GM18870 (cell line): ENCODE measurements around the gene ZG16.
"Not testable (repeated sequence)": the region's sequence is repeated elsewhere in the genome, so short reads cannot be mapped to it uniquely, and the experiment has no call there.

Experiments used
- ATAC-seq: cut with Tn5 transposase; IDR thresholded peaks from one replicate; pipeline ENCODE4 v1.9.1; 2021; ENCODE audit warnings: moderate library complexity; ENCODE audit not compliant: unreplicated experiment

ZG16 gene

DNA sequence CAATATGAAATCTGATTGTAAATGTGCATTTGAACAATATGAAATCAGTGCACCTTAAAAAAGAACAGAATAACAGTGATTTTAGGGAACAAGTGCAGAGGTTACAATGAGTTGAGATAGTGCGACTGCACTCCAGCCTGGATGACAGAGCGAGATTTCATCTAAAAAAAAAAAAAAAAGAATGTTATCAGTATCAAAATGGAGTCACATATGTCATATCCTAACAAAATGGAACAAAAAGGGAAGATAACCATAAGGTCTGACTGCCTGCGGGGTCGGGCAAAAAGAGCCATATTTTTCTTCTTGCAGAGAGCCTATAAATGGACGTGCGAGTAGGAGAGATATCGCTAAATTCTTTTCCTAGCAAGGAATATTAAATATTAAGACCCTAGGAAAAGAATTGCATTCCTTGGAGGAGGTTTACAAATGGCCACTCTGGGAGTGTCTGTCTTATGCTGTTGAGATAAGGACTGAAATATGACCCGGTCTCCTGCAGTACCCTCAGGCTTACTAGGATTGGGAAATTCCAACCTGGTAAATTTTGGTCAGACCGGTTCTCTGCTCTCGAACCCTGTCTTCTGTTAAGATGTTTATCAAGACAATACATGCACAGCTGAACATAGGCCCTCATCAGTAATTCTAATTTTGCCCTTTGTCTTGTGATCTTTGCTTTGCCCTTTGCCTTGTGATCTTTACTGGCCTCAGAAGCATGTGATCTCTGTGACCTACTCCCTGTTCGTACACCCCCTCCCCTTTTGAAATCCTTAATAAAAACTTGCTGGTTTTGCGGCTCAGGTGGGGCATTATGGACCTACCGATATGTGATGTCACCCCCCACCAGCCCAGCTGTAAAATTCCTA is 5.3 kb downstream of the ZG16 start:
- ATAC-seq, result not testable (repeated sequence)

DNA sequence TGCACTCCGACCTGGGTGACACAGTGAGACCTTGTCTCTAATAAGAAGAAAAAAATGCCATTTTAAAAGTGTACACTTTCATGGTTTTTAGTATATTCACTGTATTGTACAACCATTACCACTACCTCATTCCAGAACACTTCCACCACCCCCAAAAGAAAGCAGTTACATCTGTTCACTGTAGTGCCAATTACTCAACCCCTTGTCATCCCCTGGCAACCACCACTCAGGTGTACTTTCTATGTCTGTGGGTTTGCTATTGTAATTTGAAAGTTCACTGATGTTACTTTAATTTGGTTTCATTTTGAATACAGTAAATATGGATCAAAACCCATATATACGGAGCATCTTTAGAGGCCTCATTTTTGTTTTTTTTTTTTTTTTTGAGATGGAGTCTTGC is 6.1 kb downstream of the ZG16 start:
- ATAC-seq, result no peak

DNA sequence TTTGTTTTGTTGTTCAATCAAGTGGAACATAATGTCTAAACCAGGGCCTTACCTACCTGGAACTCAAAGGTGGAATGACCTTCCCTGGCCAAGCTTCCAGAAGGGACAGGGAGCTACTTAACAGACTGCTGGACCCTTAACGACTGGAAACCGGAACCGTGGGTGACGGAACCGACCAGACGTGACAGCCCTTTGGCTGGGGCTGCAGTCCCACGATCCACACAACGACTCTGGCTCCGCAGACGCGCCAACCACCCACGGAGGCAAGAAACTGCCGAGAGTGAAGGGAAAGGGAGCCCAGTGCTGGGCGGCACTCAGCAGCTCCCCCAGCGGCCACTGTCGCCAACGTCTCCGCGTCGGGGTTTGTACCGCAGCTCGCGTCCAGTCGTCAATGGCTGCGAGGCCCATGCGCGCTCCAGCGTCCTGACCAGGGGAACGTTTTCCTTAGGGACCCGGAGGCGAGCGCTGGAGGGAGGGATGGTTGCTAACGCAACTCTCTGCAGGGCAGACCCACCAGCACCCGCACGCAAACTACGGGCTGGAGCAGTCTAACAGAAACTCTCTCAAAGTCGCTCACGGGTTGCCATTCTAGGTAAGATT is 6.9 kb downstream of the ZG16 start:
- no peak for ATAC-seq

DNA sequence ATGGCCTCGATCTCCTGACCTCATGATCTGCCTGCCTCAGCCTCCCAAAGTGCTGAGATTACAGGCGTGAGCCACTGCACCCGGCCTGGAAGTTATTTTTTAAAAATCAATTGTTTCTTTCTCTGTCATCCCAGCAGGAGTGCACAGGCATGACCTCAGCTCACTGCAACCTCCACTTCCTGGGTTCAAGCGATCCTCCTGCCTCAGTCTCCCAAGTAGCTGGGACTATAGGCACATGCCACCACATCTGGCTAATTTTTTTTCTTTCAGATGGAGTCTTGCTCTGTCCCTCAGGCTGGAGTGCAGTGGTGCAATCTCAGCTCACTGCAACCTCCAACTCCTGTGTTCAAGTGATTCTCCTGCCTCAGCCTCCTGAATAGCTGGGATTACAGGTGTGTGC is 9.1 kb downstream of the ZG16 start:
- not testable (repeated sequence) for ATAC-seq

DNA sequence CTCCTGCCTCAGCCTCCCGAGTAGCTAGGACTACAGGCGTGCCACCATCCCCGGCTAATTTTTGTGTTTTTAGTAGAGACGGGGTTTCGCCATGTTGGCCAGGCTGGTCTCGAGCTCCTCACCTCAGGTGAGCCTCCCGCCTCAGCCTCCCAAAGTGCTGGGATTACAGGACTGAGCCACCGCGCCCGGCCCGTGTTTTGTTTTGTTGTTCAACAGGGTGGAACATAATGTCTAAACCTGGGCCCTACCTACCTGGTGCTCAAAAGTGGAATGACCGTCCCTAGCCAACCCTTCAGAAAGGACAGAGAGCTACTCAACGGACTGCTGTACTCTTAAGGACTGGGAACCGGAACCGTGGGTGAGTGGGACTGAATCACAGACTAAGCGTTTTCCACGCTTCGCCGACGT is 11.7 kb downstream of the ZG16 start:
- no peak for ATAC-seq

DNA sequence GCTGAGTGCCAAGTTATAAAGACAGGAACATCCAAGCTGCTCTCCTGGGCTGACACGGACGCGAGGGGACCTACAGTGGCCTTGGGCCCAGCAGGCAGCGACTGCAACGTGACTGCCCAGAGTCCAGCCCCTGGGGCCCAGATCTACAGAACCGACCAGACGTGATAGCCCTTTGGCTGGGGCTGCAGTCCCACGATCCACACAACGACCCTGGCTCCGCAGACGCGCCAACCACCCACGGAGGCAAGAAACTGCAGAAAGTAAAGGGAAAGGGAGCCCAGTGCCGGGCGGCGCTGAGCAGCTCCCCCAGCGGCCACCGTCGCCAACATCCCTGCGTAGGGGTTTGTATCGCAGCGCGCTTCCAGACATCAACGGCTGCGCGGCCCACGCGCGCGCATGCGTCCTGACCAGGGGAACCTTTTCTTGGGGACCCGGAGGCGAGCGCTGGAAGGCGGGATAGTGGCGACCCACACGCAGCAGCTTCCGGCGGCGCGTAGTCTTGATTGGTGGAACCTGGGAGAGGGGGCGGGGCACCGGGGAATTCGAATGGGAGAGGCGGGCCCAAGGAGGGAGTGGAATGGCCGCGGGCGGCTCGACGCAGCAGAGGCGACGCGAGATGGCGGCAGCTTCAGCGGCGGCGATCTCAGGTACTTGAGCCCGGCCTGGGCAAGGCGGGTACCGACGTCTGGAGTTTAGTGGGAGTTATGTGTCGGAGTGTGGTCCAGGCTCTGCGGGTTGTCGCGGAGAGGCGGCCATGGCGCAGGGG is 12.3 kb downstream of the ZG16 start, which contains the start of gene KIF22:
Gene KIF22 (plus strand): TSS at position 569 of the 766 bp plus-strand sequence. CDS start 9 bp downstream, at position 578.
- peak; percentile 87 for ATAC-seq

DNA sequence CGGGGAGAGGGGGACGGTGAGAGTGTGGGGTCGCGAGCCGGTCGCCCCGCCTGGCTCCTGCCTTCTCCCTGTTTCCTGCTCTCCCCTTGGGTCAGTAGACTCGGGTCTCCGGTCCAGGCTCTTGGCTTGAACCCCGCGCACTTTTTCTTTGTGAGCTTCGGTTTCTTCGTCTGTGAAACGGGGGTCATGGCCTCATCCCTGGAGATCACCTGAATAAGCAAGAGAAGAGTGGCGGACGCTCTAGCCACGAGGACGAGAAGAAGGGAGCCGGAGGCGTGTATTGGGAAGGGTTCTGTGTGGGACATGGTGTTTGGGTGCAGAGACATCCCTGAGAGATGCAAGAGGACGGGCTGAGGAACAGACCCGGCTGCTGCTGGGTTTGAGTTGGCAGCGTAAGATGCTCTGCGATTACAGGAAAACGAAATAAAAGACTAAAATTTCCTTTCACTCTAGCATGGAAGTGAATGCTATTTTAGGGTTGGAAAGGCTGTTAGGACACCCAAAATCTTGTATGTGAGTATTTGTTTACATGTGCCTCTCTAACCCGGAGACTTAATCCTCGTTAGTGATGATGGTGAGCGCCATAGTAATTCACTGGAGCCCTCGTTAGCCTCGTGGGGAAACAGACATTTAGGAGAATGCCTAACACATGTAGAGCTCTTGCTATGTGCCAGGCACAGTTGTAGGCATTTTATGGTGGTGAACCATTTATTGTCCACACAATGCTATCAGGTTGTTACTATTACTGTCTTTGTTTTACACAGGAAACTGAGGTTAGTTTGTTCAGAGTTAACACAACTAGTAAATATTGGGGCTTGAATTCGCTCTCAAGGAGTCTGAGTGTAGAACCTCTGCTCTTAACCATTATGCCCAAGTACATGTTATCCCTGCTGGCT is 13.1 kb downstream of the ZG16 start:
- ATAC-seq, result peak; percentile 3

DNA sequence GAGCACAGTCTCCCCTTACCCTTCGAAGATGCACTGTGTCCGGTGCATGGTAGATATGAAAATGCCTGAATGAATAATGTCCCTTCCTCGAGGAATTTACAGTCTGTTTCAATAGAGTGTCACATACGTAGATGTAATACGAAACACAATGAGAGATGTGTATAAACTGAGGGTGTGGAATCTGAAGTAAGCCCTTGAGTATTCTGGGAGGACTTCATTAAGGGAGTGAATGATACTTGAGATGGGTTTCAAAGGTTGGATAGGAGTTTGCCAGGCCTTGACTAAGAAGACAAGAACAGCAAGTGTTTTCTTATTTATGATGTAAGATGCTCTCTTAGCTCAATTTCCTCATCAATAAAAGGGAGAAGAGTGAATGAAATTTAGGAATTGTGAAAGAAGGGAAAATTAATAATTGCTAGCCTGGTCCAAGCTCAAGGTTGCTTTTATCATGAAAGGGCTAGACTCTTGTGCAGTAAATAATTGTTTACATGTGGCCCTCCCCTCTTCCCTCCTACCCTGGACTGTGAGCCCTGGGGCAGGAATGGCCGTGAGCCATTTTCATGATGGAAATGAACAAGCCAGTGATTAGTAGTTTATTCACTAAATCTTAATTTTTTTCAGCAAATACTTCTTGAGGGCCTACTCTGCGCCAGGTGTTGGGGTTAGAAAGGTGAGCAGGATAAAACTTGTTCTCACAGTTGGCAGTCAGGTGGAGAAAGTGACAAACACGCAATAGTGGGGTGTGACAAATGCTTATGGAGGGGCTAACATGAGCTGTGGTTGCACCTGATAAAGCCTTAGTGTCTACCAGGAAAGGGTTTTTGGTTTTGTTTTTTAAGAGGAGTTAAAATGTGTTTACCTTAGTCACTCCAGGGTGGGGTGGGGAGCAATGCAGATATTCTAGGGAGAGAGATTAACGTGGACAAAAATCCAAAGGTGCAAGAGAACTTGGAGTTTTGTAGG is 14.1 kb downstream of the ZG16 start:
- no peak for ATAC-seq

DNA sequence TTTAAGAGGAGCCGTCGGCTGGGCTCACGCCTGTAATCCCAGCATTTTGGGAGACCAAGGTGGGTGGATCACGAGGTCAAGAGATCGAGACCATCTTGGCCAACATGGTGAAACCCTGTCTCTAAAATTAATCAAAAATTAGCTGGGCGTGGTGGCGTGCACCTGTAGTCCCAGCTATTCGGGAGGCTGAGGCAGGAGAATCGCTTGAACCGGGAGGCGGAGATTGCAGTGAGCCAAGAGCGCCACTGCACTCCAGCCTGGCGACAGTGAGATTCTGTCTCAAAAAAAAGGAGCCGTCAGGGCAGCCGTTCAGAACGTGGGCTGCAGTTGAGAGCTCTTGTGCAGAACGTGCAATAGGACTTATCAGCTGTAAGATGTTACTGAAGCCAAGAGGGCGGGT is 15.1 kb downstream of the ZG16 start:
- not testable (repeated sequence) for ATAC-seq

DNA sequence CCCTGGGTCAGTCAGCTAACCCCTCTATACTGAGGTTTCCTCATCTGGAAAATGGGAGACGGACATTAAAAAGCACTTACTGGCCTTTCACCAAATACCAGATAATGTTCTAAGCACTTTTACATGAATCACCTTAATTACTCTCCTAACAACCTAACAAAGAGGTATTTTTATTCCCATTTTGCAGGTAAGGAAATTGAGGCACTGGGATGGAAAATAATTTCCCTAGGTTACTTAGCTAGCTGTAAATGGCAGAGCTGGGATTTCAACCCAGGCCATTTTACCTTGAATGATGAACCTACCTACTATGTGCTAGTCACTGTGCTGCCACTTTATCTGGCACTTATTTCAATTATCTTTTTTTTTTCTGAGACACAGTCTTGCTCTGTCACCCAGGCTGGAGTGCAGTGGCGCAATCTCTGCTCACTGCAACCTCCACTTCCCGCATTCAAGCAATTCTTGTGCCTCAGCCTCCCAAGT is 16.2 kb downstream of the ZG16 start:
- ATAC-seq, result no peak

DNA sequence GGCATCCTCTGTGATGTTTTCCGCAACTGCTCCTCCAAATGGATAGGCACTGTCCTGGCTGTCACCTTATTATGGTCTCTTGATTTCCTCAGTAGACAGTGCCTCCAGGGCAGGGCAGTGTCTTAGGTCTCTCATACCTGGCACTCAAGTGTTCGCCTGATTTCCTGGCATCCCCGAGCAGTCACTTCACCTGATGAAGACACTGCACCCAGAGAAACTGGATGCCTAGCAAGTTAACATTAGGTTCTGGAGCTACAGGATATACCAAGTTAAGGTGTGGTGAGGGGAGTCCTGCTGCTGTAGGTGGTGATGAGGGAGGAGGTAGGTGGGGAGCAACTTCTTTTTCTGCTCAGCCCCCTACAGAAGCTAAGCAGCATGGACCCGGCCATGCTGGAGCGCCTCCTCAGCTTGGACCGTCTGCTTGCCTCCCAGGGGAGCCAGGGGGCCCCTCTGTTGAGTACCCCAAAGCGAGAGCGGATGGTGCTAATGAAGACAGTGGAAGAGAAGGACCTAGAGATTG is 24.4 kb downstream of the ZG16 start:
- no peak for ATAC-seq

DNA sequence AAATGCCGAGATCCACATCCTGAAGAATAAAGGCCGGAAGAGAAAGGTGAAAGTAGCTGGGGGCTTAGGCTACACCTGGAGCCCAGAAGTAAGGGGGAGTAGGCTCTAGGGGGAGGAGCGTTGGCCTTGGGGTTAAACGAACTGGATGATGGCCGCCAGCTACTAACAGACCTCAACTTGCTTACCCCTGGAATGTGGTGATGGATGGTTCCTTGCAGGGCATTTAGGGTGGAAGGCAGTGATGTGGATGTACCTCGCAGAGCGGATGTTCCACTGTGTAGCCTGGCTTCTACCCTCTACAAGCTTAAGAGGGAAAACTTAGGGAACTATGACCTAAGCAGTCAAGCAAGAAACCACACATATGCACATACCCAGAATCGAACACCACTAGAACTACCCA is 26.0 kb downstream of the ZG16 start:
- no peak for ATAC-seq

DNA sequence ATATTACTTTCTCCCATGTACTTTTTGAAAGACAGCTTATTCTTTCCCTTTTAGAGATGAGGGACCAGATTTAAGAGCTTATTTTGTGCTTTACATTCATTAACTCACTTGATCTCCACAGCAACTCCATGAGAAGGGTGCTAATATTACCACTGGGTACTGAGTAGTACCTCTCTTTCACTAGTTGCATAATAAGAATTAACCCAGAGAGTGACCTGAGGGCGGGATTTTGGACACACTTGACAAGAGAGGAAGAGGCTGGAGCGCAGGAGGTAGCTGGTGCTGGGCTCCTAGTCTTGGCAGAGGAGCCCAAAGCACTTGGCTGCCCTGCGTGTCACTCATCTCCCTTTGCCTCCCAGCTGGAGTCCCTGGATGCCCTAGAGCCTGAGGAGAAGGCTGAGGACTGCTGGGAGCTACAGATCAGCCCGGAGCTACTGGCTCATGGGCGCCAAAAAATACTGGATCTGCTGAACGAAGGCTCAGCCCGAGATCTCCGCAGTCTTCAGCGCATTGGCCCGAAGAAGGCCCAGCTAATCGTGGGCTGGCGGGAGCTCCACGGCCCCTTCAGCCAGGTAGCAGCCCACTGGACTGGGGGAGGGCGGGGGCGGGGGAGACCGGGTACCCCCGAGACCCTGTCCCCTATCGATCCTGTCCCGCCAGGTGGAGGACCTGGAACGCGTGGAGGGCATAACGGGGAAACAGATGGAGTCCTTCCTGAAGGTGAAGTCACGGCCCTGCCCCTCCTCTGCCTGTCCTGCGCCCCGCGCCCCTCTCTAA is 26.6 kb downstream of the ZG16 start:
- ATAC-seq, result no peak

DNA sequence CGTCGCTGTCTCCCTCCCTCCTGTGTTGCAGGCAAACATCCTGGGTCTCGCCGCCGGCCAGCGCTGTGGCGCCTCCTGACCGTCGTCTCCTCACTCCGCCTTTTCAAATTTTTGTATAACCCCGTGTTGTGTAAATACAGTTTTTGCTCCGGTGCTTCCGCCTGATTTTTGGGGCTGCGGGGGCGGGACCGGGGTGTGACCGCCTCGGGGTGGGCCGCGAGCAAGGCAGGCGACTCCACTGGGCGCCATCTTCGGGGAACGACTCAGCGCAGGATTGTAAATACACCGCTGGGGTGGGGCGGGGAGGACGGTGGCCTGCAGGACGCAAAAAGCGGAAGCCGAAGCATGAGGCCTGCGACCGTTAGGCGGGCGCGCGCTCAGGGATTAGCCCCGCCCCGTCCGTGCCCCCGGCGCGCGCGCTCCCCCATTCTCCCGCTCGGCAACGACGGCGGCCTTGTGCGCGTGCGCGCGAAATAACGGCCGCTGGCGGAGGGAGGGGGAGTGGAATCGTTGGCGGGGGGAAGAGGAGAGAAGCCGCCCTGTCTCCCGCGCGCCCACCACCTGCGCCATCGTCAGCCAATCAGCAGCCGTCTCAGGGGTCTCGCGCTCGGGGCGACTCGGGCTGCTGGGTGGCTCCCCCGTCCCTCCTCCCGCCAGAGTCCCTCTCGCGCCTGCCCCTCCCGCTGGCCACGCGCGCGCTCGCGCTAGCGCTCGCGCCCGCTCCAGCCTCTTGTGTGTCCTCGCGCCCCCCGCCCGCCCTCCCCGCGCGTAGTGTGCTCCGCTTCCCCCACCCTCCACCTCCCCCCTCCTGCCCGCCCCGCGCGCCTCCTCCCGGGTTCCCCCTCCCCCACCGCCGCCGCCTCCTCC is 27.4 kb downstream of the ZG16 start:
- peak; percentile 43 for ATAC-seq

DNA sequence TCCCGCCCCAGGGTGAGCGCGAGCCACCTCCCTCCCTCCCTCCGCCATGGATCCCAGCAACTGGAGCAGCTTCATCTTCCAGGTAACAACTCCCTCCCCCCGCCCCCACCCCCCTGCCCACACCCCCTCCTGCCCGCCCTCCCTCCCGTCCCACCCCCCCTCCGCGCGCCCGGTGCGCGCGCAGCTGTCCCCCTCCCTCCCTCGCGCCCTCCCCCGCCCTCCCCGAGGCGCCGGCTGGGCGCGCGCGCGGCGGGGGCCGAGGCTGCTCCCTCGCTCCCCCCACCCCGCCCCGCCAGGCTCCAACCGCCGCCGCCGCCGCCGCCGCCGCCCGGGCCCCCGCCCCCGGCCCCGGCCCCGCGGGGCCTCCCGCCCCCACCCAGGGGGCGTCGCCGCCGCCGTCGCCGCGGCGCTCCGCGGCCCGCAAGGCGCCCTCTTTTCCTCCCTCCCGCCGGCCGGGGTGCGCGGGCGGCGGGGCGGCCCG is 28.1 kb downstream of the ZG16 start, which contains the start of gene MAZ:
Gene MAZ (plus strand): TSS at position 431 of the 481 bp plus-strand sequence. CDS start 173 bp downstream, outside the sequence.
- ATAC-seq, result no peak

DNA sequence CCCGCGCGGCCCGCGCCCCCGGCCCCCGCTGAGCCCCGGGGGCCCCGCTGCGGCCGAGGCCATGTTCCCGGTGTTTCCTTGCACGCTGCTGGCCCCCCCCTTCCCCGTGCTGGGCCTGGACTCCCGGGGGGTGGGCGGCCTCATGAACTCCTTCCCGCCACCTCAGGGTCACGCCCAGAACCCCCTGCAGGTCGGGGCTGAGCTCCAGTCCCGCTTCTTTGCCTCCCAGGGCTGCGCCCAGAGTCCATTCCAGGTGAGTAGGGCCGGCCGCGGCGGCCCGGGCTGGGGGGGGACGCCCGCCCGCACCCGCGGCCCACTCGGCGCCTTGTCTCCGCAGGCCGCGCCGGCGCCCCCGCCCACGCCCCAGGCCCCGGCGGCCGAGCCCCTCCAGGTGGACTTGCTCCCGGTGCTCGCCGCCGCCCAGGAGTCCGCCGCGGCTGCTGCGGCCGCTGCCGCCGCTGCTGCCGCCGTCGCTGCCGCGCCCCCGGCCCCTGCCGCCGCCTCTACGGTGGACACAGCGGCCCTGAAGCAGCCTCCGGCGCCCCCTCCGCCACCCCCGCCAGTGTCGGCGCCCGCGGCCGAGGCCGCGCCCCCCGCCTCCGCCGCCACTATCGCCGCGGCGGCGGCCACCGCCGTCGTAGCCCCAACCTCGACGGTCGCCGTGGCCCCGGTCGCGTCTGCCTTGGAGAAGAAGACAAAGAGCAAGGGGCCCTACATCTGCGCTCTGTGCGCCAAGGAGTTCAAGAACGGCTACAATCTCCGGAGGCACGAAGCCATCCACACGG is 28.8 kb downstream of the ZG16 start:
- no peak for ATAC-seq
